Measurements from ENCODE around the gene HLTF.

DNA sequence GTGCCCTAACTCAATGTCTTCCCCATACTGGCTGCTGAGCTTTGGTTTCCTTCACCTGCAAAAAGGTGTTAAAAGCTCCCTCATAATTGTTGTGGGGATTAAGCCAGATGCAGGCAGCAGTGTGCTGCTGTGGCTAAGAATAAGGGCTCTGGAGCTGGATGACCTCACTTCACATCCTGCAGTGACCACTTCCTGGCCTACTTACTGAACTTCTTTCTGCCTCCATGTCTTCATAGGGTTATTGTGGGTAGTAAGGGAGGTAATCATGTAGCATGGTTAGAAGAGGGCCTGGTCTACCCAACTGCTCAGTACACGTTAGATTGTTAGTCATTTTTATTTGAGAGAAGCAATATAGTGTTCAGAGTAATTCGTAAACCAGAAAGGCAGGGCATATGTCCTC lies 76.6 kb downstream of the HLTF start:
- no peak for TF ChIP-seq CTCF (IDR thresholded peaks at IDR 0.05)
- no peak for TF ChIP-seq EZH2 (IDR thresholded peaks at IDR 0.05; ENCODE audit: borderline replicate concordance, insufficient read depth, low read depth, low read length, poor library complexity, severe bottlenecking)
